ENCODE data around the gene GPI.

GPI gene

DNA sequence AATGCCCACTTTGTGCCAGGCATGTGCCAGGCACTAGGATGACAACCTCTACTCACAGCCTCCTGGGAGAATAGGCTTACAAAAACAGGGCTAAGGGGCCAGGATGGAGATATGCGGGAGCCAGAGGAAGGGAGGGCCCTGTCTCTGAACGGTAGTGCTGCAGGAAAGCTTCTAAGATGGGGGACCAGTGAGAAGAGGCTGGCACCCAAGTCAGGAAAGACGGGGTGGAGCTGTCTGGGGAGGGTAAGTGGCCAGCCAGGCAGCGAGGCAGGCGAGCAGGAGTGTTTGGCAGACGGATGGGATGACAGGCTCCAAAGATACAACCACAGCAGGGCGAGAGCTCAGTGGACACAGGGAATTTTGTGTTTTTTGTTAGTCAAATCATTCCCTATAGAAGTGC lies 44.7 kb upstream of the GPI start:
- TF ChIP-seq, protein P1, sequence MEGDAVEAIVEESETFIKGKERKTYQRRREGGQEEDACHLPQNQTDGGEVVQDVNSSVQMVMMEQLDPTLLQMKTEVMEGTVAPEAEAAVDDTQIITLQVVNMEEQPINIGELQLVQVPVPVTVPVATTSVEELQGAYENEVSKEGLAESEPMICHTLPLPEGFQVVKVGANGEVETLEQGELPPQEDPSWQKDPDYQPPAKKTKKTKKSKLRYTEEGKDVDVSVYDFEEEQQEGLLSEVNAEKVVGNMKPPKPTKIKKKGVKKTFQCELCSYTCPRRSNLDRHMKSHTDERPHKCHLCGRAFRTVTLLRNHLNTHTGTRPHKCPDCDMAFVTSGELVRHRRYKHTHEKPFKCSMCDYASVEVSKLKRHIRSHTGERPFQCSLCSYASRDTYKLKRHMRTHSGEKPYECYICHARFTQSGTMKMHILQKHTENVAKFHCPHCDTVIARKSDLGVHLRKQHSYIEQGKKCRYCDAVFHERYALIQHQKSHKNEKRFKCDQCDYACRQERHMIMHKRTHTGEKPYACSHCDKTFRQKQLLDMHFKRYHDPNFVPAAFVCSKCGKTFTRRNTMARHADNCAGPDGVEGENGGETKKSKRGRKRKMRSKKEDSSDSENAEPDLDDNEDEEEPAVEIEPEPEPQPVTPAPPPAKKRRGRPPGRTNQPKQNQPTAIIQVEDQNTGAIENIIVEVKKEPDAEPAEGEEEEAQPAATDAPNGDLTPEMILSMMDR (IDR thresholded peaks at IDR 0.05; ENCODE audit: insufficient read depth, low read depth, low read length, missing control alignments), result no peak
- H3K4me3 ChIP-seq (ENCODE audit: low read depth, low read length), result no peak overlapping the region
- no peak for DNase-seq (ENCODE audit: low read depth)

DNA sequence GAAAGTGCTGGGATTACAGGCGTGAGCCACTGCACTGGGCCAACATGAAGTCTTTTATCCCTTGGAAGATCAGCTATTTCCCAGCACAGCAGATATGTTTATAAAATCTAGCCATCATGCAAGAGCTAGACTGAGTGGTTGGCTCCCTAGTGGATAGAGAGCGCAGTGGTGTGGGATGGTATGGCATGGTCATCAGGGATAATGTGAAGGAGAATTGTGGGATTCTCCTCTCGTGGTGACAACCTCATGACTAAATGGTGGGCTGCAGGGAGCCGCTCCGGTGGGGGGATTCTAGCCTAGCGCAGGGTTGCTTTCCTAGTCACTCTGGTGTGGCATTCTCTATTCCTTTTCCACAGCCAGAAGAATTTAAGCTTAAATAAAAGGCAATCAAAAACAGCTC lies 43.3 kb upstream of the GPI start:
- DNase-seq (ENCODE audit: low read depth), result no peak
- TF ChIP-seq, protein P1 (IDR thresholded peaks at IDR 0.05; ENCODE audit: insufficient read depth, low read depth, low read length, missing control alignments), result no peak
- no peak overlapping the region for H3K4me3 ChIP-seq (ENCODE audit: low read depth, low read length)

DNA sequence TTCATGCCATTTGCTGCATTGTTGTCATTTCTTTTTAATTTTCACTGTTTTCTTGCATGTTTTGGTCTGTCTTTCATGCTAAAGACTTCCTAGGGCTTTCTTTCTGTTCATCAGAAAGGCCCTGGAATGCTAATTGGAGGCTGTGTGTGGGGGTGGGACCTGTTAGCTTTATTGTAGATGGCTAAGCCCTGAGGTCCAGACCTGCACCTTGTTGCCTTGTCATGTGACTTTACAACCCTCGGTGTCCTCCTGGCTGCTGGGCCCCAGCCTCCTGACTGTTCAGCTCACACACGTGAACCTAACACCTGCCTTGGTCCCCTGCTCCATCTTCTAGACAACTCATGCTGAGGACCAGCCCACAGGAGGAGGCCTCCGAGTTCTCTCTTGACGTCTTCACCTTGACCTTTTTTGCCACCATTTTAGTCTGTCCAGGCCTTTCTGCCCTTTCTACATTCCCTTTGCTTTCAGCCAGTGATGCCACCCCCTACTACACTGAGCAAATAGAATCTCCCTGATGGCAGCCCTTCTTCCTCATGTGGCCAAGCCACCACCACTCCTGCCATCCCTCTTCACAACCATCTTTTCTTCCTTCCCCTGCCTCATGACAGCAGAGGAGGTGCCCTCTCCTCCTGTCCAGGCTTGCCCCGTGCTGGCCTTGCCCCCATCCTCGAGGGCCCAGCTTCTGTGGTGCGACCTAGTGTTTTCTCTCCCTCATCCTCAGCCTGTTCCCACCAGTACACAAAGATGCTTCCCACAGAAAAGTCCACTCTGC lies 41.4 kb upstream of the GPI start:
- DNase-seq (ENCODE audit: low read depth), result no peak
- H3K4me3 ChIP-seq (ENCODE audit: low read depth, low read length), result no peak overlapping the region
- TF ChIP-seq, protein P1 (IDR thresholded peaks at IDR 0.05; ENCODE audit: insufficient read depth, low read depth, low read length, missing control alignments), result no peak

DNA sequence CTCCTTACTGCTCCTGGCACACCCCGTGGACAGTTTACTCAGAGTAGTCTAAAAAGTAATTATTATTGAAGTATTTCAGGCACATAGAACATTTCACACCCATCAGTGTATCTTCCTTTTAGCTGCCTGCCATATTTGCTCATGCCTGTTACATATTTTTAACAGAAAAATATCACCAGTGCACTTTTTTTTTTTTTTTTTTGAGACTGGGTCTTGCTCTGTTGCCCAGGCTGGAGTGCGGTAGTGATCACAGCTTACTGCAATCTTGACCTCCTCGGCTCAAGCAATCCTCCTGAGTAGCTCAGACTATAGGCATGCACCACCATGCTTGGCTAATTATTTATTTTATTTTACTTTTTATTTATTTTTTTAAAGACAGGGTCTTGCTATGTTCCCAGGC lies 40.7 kb upstream of the GPI start:
- H3K4me3 ChIP-seq (ENCODE audit: low read depth, low read length), result no peak overlapping the region
- TF ChIP-seq, protein P1 (IDR thresholded peaks at IDR 0.05; ENCODE audit: insufficient read depth, low read depth, low read length, missing control alignments), result no peak
- DNase-seq (ENCODE audit: low read depth), result no peak

DNA sequence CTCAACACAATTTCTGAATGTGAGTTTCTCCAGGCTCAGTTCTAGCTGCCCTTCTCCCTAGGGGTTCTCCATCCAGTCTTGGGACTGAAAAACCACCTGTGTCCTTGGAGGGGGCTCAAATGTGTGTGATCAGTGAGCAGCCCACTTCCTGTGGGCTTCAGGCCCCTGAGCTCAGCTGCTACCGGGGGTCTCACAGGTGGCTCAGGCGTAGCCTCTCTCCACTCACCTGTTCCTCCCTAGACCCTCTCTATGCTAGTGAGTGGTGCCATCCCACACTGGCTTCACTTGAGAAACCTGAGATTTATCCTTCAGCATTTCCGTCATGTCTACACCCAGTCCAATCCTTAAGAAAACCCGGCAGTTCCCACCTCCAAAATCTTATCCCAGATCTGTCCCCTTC lies 39.8 kb upstream of the GPI start:
- DNase-seq (ENCODE audit: low read depth), result no peak
- H3K4me3 ChIP-seq (ENCODE audit: low read depth, low read length), result no peak overlapping the region
- TF ChIP-seq, protein P1 (IDR thresholded peaks at IDR 0.05; ENCODE audit: insufficient read depth, low read depth, low read length, missing control alignments), result no peak

DNA sequence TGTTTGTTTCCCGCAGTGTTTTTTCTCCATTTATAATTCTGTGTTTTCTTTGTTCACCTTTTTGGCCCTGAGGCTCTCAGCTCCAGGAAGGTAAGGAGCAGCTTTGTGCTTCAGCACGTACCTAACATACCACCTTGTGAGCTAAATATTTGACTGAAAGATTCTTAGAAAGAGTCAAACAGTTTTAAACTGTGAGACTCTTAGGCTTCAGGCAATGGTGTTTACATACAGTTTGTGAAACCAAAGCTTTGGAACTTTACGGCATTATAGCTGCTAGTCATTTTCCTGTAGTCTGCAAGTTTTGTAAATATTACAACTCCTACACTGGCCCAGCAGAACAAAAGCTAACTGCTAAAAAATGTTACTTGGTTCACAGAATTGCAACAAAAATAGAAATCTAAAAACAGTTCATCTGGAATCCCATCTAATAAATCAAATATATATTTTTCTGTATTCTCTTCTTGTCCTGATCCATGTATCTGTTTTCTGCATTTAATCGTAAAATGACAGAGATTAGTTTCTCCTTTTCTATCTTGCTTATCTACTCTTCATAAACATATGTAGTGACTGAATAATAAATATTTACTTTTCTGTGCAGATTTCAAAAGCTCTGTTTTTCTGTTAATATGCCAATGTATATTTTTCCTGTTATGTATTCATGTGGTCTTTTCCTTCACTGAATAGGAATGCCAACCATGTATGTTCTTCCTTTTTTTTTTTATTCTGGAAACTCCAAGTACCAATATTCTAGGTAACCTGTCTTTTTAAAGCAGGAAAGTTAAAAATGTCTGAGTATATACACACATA lies 38.8 kb upstream of the GPI start:
- no peak for DNase-seq (ENCODE audit: low read depth)
- TF ChIP-seq, protein P1 (IDR thresholded peaks at IDR 0.05; ENCODE audit: insufficient read depth, low read depth, low read length, missing control alignments), result no peak

More for the DNA sequence above, 38.8 kb upstream of the GPI start:
- H3K4me3 ChIP-seq (ENCODE audit: low read depth, low read length), result no peak overlapping the region
